GM18951 (cell line): ENCODE data around the gene TSSK1B.

ENCODE experiments used
- POLR2A ChIP-seq: IDR thresholded peaks from 4 replicates; pipeline ENCODE4 v1.6.1; 2011; ENCODE audit warnings: mild to moderate bottlenecking; ENCODE audit not compliant: insufficient read length, insufficient read depth; ENCODE audit errors: extremely low read depth
- in situ Hi-C: fragments of 300-500 bp; cut with MboI; formaldehyde crosslinking; loops from one replicate; pipeline ENCODE4 v1.12.0; 2022; ENCODE audit warnings: low sequenced_read_pairs, mixed read lengths, inconsistent platforms; ENCODE audit not compliant: unreplicated experiment

TSSK1B gene

GRCh38 chr5:113382731-113383130 is 52.1 kb downstream of the TSSK1B start:
- in situ Hi-C loops = no loop called here
- TF ChIP-seq POLR2A = no peak
